WTC11 (cell line): ENCODE data around the gene DRC3. TPM values are rescaled to one million over a fixed set of nuclear protein-coding genes. Genes with fewer than 3 reads are reported as not detected.

ENCODE experiments used
- ATAC-seq: fragments of 200-7000 bp; cut with Tn5 transposase; 2 replicates; pipeline ENCODE4 v1.10.0; 2021; ENCODE audit warnings: mild to moderate bottlenecking, moderate library complexity
- CTCF ChIA-PET: fragments of 300-600 bp; sonication (Branson Sonifier 250); formaldehyde crosslinking; loops from one replicate; lab custom pipeline; 2021; ENCODE audit warnings: antibody characterized with exemption; lab: Charles Lee
- POLR2A ChIA-PET: fragments of 350-600 bp; sonication (Branson Sonifier 250); formaldehyde crosslinking; loops from one replicate; lab custom pipeline; 2021; ENCODE audit warnings: antibody characterized with exemption; lab: Charles Lee
- DNase-seq: peaks from one replicate; pipeline ENCODE4 v3.0.0; 2021; ENCODE audit warnings: low spot score
- H3K27ac Mint-ChIP-seq: 2 replicates; pipeline ENCODE4 v1.8.0; 2021; ENCODE audit warnings: mixed read lengths
- H3K27me3 Mint-ChIP-seq: 2 replicates; pipeline ENCODE4 v1.8.0; 2021; ENCODE audit warnings: low read depth, mild to moderate bottlenecking, moderate library complexity, mixed read lengths
- H3K36me3 Mint-ChIP-seq: 2 replicates; pipeline ENCODE4 v1.8.0; 2021; ENCODE audit warnings: mixed read lengths
- H3K4me1 Mint-ChIP-seq: 2 replicates; pipeline ENCODE4 v1.8.0; 2022; ENCODE audit warnings: mixed read lengths
- H3K4me3 Mint-ChIP-seq: 2 replicates; pipeline ENCODE4 v1.8.0; 2021; ENCODE audit warnings: mild to moderate bottlenecking, moderate library complexity, mixed read lengths
- H3K9me3 Mint-ChIP-seq: 2 replicates; pipeline ENCODE4 v1.8.0; 2021; ENCODE audit warnings: mixed read lengths
- ELF4 ChIP-seq: sonication (generic); formaldehyde crosslinking; IDR thresholded peaks from 2 replicates; pipeline ENCODE4 v1.8.1; 2022; ENCODE audit warnings: low read depth, mild to moderate bottlenecking, moderate library complexity, missing genetic modification reagents
- FOXK1 ChIP-seq: sonication (generic); formaldehyde crosslinking; IDR thresholded peaks from 2 replicates; pipeline ENCODE4 v1.8.0; 2022; ENCODE audit warnings: mild to moderate bottlenecking, moderate library complexity, missing genetic modification reagents
- MXD4 ChIP-seq: fragments of 250-450 bp; sonication (Bioruptor Pico); IDR thresholded peaks from 2 replicates; pipeline ENCODE4 v1.8.0; 2021; ENCODE audit warnings: mild to moderate bottlenecking, moderate library complexity, borderline replicate concordance
- NFYB ChIP-seq: sonication (generic); formaldehyde crosslinking; conservative IDR thresholded peaks from 2 replicates; pipeline ENCODE4 v1.8.0; 2022; ENCODE audit warnings: low read depth, missing genetic modification reagents
- NR1H2 ChIP-seq: sonication (generic); formaldehyde crosslinking; IDR thresholded peaks from 2 replicates; pipeline ENCODE4 v1.9.0; 2021; ENCODE audit warnings: mild to moderate bottlenecking, moderate library complexity, missing genetic modification reagents
- NR3C1 ChIP-seq: sonication (generic); formaldehyde crosslinking; conservative IDR thresholded peaks from 2 replicates; pipeline ENCODE4 v1.8.1; 2023; ENCODE audit warnings: low read depth, mild to moderate bottlenecking, missing genetic modification reagents
- PRRX2 ChIP-seq: fragments of 250-450 bp; sonication (Bioruptor Pico); IDR thresholded peaks from 2 replicates; pipeline ENCODE4 v1.8.0; 2021; ENCODE audit warnings: mild to moderate bottlenecking
- SMAD4 ChIP-seq: sonication (generic); formaldehyde crosslinking; IDR thresholded peaks from 2 replicates; pipeline ENCODE4 v1.8.0; 2022; ENCODE audit warnings: mild to moderate bottlenecking, missing genetic modification reagents
- ZNF138 ChIP-seq: sonication (generic); formaldehyde crosslinking; conservative IDR thresholded peaks from 2 replicates; pipeline ENCODE4 v1.8.1; 2022; ENCODE audit warnings: mild to moderate bottlenecking, moderate library complexity, missing genetic modification reagents
- ZNF423 ChIP-seq: fragments of 250-450 bp; sonication (Bioruptor Pico); IDR thresholded peaks from 2 replicates; pipeline ENCODE4 v2.1.2; 2022; ENCODE audit warnings: mild to moderate bottlenecking, moderate library complexity
- total RNA-seq: library from RNA; stranded (reverse); gene quantifications from 3 replicates; pipeline ENCODE4 v1.2.3, GENCODE V29; 2021
- TF ChIP-seq, protein P1 (sequence below): sonication (generic); formaldehyde crosslinking; IDR thresholded peaks from 2 replicates; pipeline ENCODE4 v1.8.0; 2022; ENCODE audit warnings: mild to moderate bottlenecking, missing genetic modification reagents
- TF ChIP-seq, protein P2 (sequence below): sonication (generic); formaldehyde crosslinking; IDR thresholded peaks from 2 replicates; pipeline ENCODE4 v1.8.1; 2023; ENCODE audit warnings: mild to moderate bottlenecking, missing genetic modification reagents
- TF ChIP-seq, protein P3 (sequence below): sonication (generic); formaldehyde crosslinking; IDR thresholded peaks from 2 replicates; pipeline ENCODE4 v1.8.1; 2022; ENCODE audit warnings: mild to moderate bottlenecking, missing genetic modification reagents, moderate library complexity, borderline replicate concordance
- TF ChIP-seq, protein P4 (sequence below): sonication (generic); formaldehyde crosslinking; conservative IDR thresholded peaks from 2 replicates; pipeline ENCODE4 v1.8.1; 2023; ENCODE audit warnings: mild to moderate bottlenecking, low read depth, missing genetic modification reagents, moderate library complexity
- TF ChIP-seq, protein P5 (sequence below): sonication (generic); formaldehyde crosslinking; IDR thresholded peaks from 2 replicates; pipeline ENCODE4 v1.8.0; 2023; ENCODE audit warnings: missing genetic modification reagents
- TF ChIP-seq, protein P6 (sequence below): sonication (generic); formaldehyde crosslinking; IDR thresholded peaks from 2 replicates; pipeline ENCODE4 v1.8.0; 2023; ENCODE audit warnings: mild to moderate bottlenecking, missing genetic modification reagents
- TF ChIP-seq, protein P7 (sequence below): fragments of 250-450 bp; sonication (Bioruptor Pico); IDR thresholded peaks from 2 replicates; pipeline ENCODE4 v1.9.0; 2021; ENCODE audit warnings: moderate library complexity, mild to moderate bottlenecking, inconsistent platforms, borderline replicate concordance
- TF ChIP-seq, protein P8 (sequence below): sonication (generic); formaldehyde crosslinking; IDR thresholded peaks from 2 replicates; pipeline ENCODE4 v1.8.0; 2022; ENCODE audit warnings: mild to moderate bottlenecking, missing genetic modification reagents
- TF ChIP-seq, protein P9 (sequence below): fragments of 250-450 bp; sonication (Bioruptor Pico); IDR thresholded peaks from 2 replicates; pipeline ENCODE4 v1.8.0; 2021; ENCODE audit warnings: mild to moderate bottlenecking

The DRC3 gene
- total RNA-seq, 1 experiment from 2014 or later = 0.42 TPM

DNA sequence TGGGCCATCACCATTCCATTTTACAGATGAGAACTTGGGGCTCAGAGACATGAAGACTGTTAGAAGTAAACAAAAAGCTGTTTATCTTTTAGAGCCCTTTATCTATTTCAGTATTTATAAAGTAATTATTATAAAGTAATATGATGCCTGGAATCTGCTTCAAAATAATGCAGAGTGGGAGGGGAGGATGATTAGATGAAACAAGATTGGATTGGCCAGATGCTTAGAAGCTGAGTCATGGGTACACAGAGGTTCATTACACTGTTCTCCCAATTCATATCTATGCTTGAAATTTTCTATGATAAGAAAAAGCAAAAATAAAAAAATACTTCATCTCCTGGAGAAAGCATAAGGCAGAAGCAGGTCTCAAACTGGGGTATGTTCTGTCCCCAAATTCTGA, 29.8 kb upstream of the DRC3 start:
- TF ChIP-seq, protein P1, sequence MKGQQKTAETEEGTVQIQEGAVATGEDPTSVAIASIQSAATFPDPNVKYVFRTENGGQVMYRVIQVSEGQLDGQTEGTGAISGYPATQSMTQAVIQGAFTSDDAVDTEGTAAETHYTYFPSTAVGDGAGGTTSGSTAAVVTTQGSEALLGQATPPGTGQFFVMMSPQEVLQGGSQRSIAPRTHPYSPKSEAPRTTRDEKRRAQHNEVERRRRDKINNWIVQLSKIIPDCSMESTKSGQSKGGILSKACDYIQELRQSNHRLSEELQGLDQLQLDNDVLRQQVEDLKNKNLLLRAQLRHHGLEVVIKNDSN (CRISPR knock-in tag) = no peak
- TF ChIP-seq, protein P2, sequence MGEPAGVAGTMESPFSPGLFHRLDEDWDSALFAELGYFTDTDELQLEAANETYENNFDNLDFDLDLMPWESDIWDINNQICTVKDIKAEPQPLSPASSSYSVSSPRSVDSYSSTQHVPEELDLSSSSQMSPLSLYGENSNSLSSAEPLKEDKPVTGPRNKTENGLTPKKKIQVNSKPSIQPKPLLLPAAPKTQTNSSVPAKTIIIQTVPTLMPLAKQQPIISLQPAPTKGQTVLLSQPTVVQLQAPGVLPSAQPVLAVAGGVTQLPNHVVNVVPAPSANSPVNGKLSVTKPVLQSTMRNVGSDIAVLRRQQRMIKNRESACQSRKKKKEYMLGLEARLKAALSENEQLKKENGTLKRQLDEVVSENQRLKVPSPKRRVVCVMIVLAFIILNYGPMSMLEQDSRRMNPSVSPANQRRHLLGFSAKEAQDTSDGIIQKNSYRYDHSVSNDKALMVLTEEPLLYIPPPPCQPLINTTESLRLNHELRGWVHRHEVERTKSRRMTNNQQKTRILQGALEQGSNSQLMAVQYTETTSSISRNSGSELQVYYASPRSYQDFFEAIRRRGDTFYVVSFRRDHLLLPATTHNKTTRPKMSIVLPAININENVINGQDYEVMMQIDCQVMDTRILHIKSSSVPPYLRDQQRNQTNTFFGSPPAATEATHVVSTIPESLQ (CRISPR knock-in tag) = no peak
- TF ChIP-seq ZNF423 (CRISPR knock-in tag) (no peak), ELF4 (CRISPR knock-in tag) (no peak), SMAD4 (no peak)
- TF ChIP-seq, protein P3, sequence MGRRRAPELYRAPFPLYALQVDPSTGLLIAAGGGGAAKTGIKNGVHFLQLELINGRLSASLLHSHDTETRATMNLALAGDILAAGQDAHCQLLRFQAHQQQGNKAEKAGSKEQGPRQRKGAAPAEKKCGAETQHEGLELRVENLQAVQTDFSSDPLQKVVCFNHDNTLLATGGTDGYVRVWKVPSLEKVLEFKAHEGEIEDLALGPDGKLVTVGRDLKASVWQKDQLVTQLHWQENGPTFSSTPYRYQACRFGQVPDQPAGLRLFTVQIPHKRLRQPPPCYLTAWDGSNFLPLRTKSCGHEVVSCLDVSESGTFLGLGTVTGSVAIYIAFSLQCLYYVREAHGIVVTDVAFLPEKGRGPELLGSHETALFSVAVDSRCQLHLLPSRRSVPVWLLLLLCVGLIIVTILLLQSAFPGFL (CRISPR knock-in tag) = no peak
- no peaks in the 10 kb centered on the region for H3K36me3 Mint-ChIP-seq
- H3K4me3 Mint-ChIP-seq = no peak overlapping the region
- peak overlapping the region; percentile 43 for H3K27ac Mint-ChIP-seq
- no peaks in the 10 kb centered on the region for H3K9me3 Mint-ChIP-seq
- POLR2A ChIA-PET = no interaction called here
- ATAC-seq = no peak
- no peak for DNase-seq
- CTCF ChIA-PET = interaction anchor here (0.5 to 3.2 kb wide), 7 partner anchors 14 to 130 kb away, joined by 3 to 11 read pairs (median 4); no protein-coding TSS in a partner anchor
- no peaks in the 10 kb centered on the region for H3K27me3 Mint-ChIP-seq
- peaks cover 30% of the 10 kb centered on the region for H3K4me1 Mint-ChIP-seq

DNA sequence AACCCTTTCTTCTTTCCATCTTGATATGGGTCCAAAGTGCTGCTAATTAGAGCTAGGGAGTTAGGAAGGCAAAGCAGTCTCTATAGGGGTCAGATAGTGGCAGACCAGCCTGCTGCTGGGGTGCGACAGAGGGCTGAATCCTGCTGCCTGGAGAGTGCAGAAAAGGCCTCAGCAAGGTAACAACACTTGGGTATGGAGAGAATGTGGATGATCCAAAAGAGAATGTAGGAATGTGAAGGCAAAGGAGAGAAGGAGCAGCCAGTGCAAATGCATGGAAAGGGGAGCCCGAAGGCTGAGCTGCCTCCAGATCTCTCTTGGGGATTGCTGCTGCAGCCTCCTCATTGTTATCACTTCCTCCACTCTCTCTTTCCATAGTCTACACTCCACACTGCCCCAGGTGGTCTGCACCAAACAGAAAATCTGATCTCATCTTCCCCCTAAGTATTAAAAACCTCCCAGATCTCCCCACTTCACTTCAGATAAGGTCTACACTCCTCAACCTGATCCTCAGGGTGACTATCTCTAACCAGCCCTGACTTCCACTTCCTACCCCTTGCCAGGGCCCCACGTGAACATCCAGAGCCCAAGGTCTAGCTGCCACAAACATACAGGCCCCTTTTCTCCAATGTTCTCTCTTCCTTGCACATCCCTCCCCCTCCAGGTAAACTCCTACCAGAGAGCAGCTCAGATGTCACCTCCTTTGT, 29.2 kb upstream of the DRC3 start:
- no peak overlapping the region for H3K4me3 Mint-ChIP-seq
- no peaks in the 10 kb centered on the region for H3K36me3 Mint-ChIP-seq
- CTCF ChIA-PET = interaction anchor here (0.5 to 3.2 kb wide), 11 partner anchors 13 to 131 kb away, joined by 3 to 11 read pairs (median 4); partner anchors contain the start of genes DRC3 and TOM1L2
- H3K4me1 Mint-ChIP-seq = peaks cover 30% of the 10 kb centered on the region
- DNase-seq = no peak
- peak; percentile 63 for ATAC-seq
- POLR2A ChIA-PET = interaction anchor here (0.6 to 0.7 kb wide), 2 partner anchors 11 to 87 kb away, joined by 3 to 4 read pairs; no protein-coding TSS in a partner anchor
- TF ChIP-seq NFYB (CRISPR knock-in tag) (no peak), ZNF138 (no peak), FOXK1 (no peak), NR3C1 (no peak), PRRX2 (no peak), NR1H2 (no peak), MXD4 (CRISPR knock-in tag) (no peak)
- TF ChIP-seq, protein P4, sequence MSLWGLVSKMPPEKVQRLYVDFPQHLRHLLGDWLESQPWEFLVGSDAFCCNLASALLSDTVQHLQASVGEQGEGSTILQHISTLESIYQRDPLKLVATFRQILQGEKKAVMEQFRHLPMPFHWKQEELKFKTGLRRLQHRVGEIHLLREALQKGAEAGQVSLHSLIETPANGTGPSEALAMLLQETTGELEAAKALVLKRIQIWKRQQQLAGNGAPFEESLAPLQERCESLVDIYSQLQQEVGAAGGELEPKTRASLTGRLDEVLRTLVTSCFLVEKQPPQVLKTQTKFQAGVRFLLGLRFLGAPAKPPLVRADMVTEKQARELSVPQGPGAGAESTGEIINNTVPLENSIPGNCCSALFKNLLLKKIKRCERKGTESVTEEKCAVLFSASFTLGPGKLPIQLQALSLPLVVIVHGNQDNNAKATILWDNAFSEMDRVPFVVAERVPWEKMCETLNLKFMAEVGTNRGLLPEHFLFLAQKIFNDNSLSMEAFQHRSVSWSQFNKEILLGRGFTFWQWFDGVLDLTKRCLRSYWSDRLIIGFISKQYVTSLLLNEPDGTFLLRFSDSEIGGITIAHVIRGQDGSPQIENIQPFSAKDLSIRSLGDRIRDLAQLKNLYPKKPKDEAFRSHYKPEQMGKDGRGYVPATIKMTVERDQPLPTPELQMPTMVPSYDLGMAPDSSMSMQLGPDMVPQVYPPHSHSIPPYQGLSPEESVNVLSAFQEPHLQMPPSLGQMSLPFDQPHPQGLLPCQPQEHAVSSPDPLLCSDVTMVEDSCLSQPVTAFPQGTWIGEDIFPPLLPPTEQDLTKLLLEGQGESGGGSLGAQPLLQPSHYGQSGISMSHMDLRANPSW (CRISPR knock-in tag) = no peak
- TF ChIP-seq, protein P5, sequence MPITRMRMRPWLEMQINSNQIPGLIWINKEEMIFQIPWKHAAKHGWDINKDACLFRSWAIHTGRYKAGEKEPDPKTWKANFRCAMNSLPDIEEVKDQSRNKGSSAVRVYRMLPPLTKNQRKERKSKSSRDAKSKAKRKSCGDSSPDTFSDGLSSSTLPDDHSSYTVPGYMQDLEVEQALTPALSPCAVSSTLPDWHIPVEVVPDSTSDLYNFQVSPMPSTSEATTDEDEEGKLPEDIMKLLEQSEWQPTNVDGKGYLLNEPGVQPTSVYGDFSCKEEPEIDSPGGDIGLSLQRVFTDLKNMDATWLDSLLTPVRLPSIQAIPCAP = no peak
- TF ChIP-seq, protein P6, sequence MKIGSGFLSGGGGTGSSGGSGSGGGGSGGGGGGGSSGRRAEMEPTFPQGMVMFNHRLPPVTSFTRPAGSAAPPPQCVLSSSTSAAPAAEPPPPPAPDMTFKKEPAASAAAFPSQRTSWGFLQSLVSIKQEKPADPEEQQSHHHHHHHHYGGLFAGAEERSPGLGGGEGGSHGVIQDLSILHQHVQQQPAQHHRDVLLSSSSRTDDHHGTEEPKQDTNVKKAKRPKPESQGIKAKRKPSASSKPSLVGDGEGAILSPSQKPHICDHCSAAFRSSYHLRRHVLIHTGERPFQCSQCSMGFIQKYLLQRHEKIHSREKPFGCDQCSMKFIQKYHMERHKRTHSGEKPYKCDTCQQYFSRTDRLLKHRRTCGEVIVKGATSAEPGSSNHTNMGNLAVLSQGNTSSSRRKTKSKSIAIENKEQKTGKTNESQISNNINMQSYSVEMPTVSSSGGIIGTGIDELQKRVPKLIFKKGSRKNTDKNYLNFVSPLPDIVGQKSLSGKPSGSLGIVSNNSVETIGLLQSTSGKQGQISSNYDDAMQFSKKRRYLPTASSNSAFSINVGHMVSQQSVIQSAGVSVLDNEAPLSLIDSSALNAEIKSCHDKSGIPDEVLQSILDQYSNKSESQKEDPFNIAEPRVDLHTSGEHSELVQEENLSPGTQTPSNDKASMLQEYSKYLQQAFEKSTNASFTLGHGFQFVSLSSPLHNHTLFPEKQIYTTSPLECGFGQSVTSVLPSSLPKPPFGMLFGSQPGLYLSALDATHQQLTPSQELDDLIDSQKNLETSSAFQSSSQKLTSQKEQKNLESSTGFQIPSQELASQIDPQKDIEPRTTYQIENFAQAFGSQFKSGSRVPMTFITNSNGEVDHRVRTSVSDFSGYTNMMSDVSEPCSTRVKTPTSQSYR (CRISPR knock-in tag) = no peak
- TF ChIP-seq, protein P7, sequence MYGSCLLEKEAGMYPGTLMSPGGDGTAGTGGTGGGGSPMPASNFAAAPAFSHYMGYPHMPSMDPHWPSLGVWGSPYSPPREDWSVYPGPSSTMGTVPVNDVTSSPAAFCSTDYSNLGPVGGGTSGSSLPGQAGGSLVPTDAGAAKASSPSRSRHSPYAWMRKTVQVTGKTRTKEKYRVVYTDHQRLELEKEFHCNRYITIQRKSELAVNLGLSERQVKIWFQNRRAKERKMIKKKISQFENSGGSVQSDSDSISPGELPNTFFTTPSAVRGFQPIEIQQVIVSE = no peak
- TF ChIP-seq, protein P8, sequence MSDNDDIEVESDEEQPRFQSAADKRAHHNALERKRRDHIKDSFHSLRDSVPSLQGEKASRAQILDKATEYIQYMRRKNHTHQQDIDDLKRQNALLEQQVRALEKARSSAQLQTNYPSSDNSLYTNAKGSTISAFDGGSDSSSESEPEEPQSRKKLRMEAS = no peak
- TF ChIP-seq, protein P9, sequence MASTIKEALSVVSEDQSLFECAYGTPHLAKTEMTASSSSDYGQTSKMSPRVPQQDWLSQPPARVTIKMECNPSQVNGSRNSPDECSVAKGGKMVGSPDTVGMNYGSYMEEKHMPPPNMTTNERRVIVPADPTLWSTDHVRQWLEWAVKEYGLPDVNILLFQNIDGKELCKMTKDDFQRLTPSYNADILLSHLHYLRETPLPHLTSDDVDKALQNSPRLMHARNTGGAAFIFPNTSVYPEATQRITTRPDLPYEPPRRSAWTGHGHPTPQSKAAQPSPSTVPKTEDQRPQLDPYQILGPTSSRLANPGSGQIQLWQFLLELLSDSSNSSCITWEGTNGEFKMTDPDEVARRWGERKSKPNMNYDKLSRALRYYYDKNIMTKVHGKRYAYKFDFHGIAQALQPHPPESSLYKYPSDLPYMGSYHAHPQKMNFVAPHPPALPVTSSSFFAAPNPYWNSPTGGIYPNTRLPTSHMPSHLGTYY (CRISPR knock-in tag) = no peak
- peak overlapping the region; percentile 43 for H3K27ac Mint-ChIP-seq
- H3K27me3 Mint-ChIP-seq = no peaks in the 10 kb centered on the region
- H3K9me3 Mint-ChIP-seq = no peaks in the 10 kb centered on the region
